GM12878 (cell line): ENCODE results near the gene TC2N. TPM values are rescaled to one million over a fixed set of nuclear protein-coding genes. Genes with fewer than 3 reads are reported as not detected.

Experiments used
- ATAC-seq: fragments of 200-7000 bp; cut with Tn5 transposase; 3 replicates; pipeline ENCODE4 v1.9.1; 2020; ENCODE audit warnings: mild to moderate bottlenecking, moderate library complexity
- BruUV-seq: library from RNA; stranded (reverse); fragments of 400-500 nt; replicated peaks from 2 replicates; lab custom pipeline; 2021; lab: Mats Ljungman, UMichigan
- CTCF ChIA-PET: fragments of 300-600 bp; sonication (Branson Sonifier 250); formaldehyde crosslinking; extraction: SDS; loops from one replicate; lab custom pipeline; 2021; ENCODE audit warnings: inconsistent platforms; lab: Yijun Ruan, JAX
- POLR2A ChIA-PET: fragments of 350-600 bp; formaldehyde crosslinking; extraction: SDS; loops from one replicate; lab custom pipeline; 2021; ENCODE audit warnings: inconsistent platforms; lab: Charles Lee
- RAD21 ChIA-PET: fragments of 300-600 bp; sonication (Branson Sonifier 250); formaldehyde crosslinking; loops from one replicate; lab custom pipeline; 2023; ENCODE audit warnings: antibody characterized with exemption; ENCODE audit not compliant: unreplicated experiment; lab: Charles Lee
- SMC1A ChIA-PET: fragments of 300-600 bp; sonication (Branson Sonifier 250); formaldehyde crosslinking; loops from one replicate; lab custom pipeline; 2023; ENCODE audit not compliant: unreplicated experiment, uncharacterized antibody; lab: Charles Lee
- DNase-seq: peaks from one replicate; pipeline ENCODE4 v3.0.0-alpha.2; 2011; ENCODE audit warnings: low read depth, low spot score
- FAIRE-seq: peaks from 3 replicates; lab custom pipeline; 2011; peaks lifted over from hg19 to GRCh38; lab: Jason Lieb, UNC
- H2AFZ ChIP-seq: 2 replicates; pipeline ENCODE4 v1.6.0; 2011; ENCODE audit warnings: low read depth, low read length, control low read depth; ENCODE audit not compliant: control insufficient read depth
- H3K27ac ChIP-seq: 2 replicates; pipeline ENCODE4 v1.5.1; 2011; ENCODE audit warnings: control low read depth; ENCODE audit not compliant: control insufficient read depth, insufficient read depth
- H3K27me3 ChIP-seq, 2 experiments: replicated peaks in 1 of 2; 2 replicates each; pipeline versions ENCODE4 v1.6.0 to v1.6.1; 2011; ENCODE audit warnings: low read length in 1 of 2; ENCODE audit not compliant: control insufficient read depth in 2 of 2, insufficient read depth in 2 of 2
- H3K36me3 ChIP-seq, 2 experiments: 2 replicates each; pipeline ENCODE4 v1.5.1; 2011; ENCODE audit warnings: low read length in 1 of 2; ENCODE audit not compliant: control insufficient read depth in 2 of 2, insufficient read depth in 2 of 2
- H3K4me1 ChIP-seq: 2 replicates; pipeline ENCODE4 v1.6.1; 2011; ENCODE audit warnings: mild to moderate bottlenecking, low read length, moderate library complexity, mixed read lengths; ENCODE audit not compliant: control insufficient read depth, insufficient read depth
- H3K4me2 ChIP-seq: 2 replicates; pipeline ENCODE4 v1.6.0; 2011; ENCODE audit warnings: control low read depth; ENCODE audit not compliant: control insufficient read depth, insufficient read depth
- H3K4me3 ChIP-seq: fragments of 200-600 bp; sonication (generic); 2 replicates; pipeline ENCODE4 v1.5.1; 2016
- H3K79me2 ChIP-seq: 2 replicates; pipeline ENCODE4 v1.6.0; 2011; ENCODE audit warnings: low read length; ENCODE audit not compliant: control insufficient read depth, insufficient read depth
- H3K9ac ChIP-seq: 2 replicates; pipeline ENCODE4 v1.8.0; 2011; ENCODE audit warnings: low read length, control low read depth, mixed read lengths; ENCODE audit not compliant: control insufficient read depth, insufficient read depth
- H3K9me3 ChIP-seq: replicated peaks from 3 replicates; pipeline ENCODE4 v1.5.1; 2011; ENCODE audit warnings: mild to moderate bottlenecking, low read length; ENCODE audit not compliant: control insufficient read depth, insufficient read depth
- H4K20me1 ChIP-seq: 2 replicates; pipeline ENCODE4 v1.6.0; 2011; ENCODE audit not compliant: control insufficient read depth, insufficient read depth
- ESRRA ChIP-seq: IDR thresholded peaks from 2 replicates; pipeline ENCODE4 v1.6.1; 2012; ENCODE audit warnings: mild to moderate bottlenecking, low read length, improper control_type of control experiment
- HDAC6 ChIP-seq: fragments of 200-600 bp; sonication (generic); IDR thresholded peaks from one replicate; pipeline ENCODE4 v1.8.0; 2017; ENCODE audit warnings: antibody characterized with exemption; ENCODE audit not compliant: unreplicated experiment
- IRF4 ChIP-seq: IDR thresholded peaks from 2 replicates; pipeline ENCODE4 v1.6.1; 2011; ENCODE audit warnings: low read depth, low read length
- KLF5 ChIP-seq: fragments of 450-650 bp; IDR thresholded peaks from 2 replicates; pipeline ENCODE4 v1.6.1; 2014; ENCODE audit warnings: mild to moderate bottlenecking; ENCODE audit not compliant: partially characterized antibody
- MTA2 ChIP-seq: fragments of 450-650 bp; IDR thresholded peaks from 2 replicates; pipeline ENCODE4 v1.6.1; 2016; ENCODE audit warnings: low read depth, mild to moderate bottlenecking, moderate library complexity
- NR2C1 ChIP-seq: fragments of 450-650 bp; IDR thresholded peaks from 2 replicates; pipeline ENCODE4 v1.6.1; 2017; ENCODE audit warnings: antibody characterized with exemption, mild to moderate bottlenecking, moderate library complexity
- POLR2A ChIP-seq: IDR thresholded peaks from 2 replicates; pipeline ENCODE4 v1.6.1; 2011; ENCODE audit warnings: low read depth, mild to moderate bottlenecking, low read length
- RAD51 ChIP-seq: fragments of 450-650 bp; IDR thresholded peaks from 2 replicates; pipeline ENCODE4 v1.6.1; 2016; ENCODE audit warnings: moderate library complexity, mild to moderate bottlenecking, inconsistent platforms
- RBBP5 ChIP-seq: fragments of 200-600 bp; sonication (generic); conservative IDR thresholded peaks from 2 replicates; pipeline ENCODE4 v1.6.1; 2016
- RFX5 ChIP-seq: IDR thresholded peaks from 2 replicates; pipeline ENCODE4 v1.6.1; 2011; ENCODE audit warnings: low read depth, low read length, improper control_type of control experiment
- SMAD1 ChIP-seq: fragments of 450-650 bp; IDR thresholded peaks from 2 replicates; pipeline ENCODE4 v1.6.1; 2018; ENCODE audit warnings: mild to moderate bottlenecking, low read depth; ENCODE audit not compliant: partially characterized antibody
- STAT1 ChIP-seq: fragments of 450-650 bp; conservative IDR thresholded peaks from 2 replicates; pipeline ENCODE4 v1.6.1; 2014; ENCODE audit warnings: antibody characterized with exemption, mild to moderate bottlenecking
- WRNIP1 ChIP-seq: IDR thresholded peaks from 2 replicates; pipeline ENCODE4 v1.6.1; 2011; ENCODE audit warnings: low read depth, low read length, improper control_type of control experiment, borderline replicate concordance
- ZNF274 ChIP-seq: IDR thresholded peaks from one replicate; pipeline ENCODE4 v1.8.0; 2011; ENCODE audit not compliant: insufficient read length, insufficient read depth
- WGBS: methylation state at CpG from one replicate; pipeline ENCODE4 v1.1.6; 2016; ENCODE audit warnings: low lambda C conversion rate; ENCODE audit not compliant: insufficient replicate concordance, insufficient coverage; ENCODE audit errors: missing lambda C conversion rate; 5-methylcytosine and 5-hydroxymethylcytosine counted together
- in situ Hi-C: fragments of 300-500 bp; cut with MboI; formaldehyde crosslinking; loops from 9 replicates; pipeline ENCODE4 v1.14.3; 2018; ENCODE audit warnings: mixed read lengths
- intact Hi-C: fragments of 100-400 bp; cut with micrococcal nuclease; formaldehyde crosslinking; loops from one replicate; pipeline ENCODE4 v1.14.2; 2022; ENCODE audit not compliant: unreplicated experiment
- polyA plus RNA-seq, 11 experiments: library from polyadenylated mRNA; depleted of rRNA in 4 of 11; unstranded in 6 of 11; stranded (reverse) in 5 of 11; fragments of >200 nt; fragmentation: Nextera tagmentation in 4 of 11; fragmentation: Illumina TruSeq in 1 of 11; extraction: Ambion mirVana in 4 of 11; extraction: Trizol in 1 of 11; gene quantifications; 1 replicate in 1 of 11; 2 replicates in 10 of 11; pipeline versions ENCODE4 v1.2.1 to v1.2.3, GENCODE V29; 2011 to 2016; ENCODE audit warnings: inconsistent platforms in 2 of 11, missing spikeins in 2 of 11, low read depth in 1 of 11
- total RNA-seq, 4 experiments: library from RNA; depleted of rRNA in 3 of 4; stranded (reverse); fragments of >200 nt in 3 of 4; fragmentation: Illumina TruSeq in 1 of 4; extraction: Trizol in 1 of 4; gene quantifications; 2 replicates each; pipeline versions ENCODE4 v1.2.1 to v1.2.3, GENCODE V29; 2013 to 2021

TC2N gene
- total and polyA plus RNA-seq, 10 of the 15 experiments (the other 5 are each of a cell fraction or from before 2014, with no cell fraction given), result 0.15 to 1.6 (median 0.35) TPM

DNA sequence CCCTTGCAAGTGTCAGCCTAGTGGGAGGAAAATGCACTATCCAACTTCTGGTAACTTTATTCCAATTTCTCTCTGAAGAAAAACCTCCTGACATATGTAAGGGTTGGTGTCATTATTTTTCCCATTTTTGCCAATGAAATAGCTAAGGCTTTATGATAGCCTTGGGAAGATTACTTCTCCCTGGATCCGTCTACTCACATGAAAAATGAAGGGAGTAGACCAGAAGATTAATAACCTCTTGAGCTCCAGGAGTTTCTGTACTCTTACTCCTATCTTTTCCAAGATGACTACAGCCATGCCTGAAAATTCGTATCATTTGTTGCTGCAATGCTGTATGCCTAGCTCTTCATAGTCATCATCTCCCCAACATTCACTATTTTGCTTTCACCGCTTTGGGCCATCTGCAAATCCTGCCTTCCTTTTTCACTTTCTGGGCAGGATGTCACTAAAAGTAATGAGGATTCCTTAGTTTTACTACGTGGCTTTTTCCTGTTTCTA, 18.8 kb downstream of the TC2N start:
- H4K20me1 ChIP-seq, result no peaks in the 10 kb centered on the region
- intact Hi-C loops, result no loop called here
- ATAC-seq, result no peak
- ChIA-PET RAD21 (no interaction called here), POLR2A (interaction anchor here (0.6 kb wide), 1 partner anchor 10 kb away, joined by 4 read pairs; no protein-coding TSS in a partner anchor)
- no peak for TF ChIP-seq SMAD1
- TF ChIP-seq ZNF274, result no peak
- TF ChIP-seq RFX5, result no peak
- no peak for TF ChIP-seq KLF5
- no peak for TF ChIP-seq POLR2A
- TF ChIP-seq IRF4, result no peak
- TF ChIP-seq WRNIP1, result no peak
- TF ChIP-seq STAT1, result no peak
- TF ChIP-seq RAD51, result no peak
- no peak for TF ChIP-seq HDAC6
- no peak for TF ChIP-seq RBBP5
- no peak for TF ChIP-seq ESRRA
- no peak for TF ChIP-seq NR2C1
- TF ChIP-seq MTA2, result no peak
- TF ChIP-seq, all 136 proteins: peak for 0
- Histone ChIP-seq H3K27me3 (no peaks in the 10 kb centered on the region), H3K4me2 (no peak overlapping the region), H3K79me2 (no peaks in the 10 kb centered on the region), H3K27ac (no peak overlapping the region), H3K9ac (no peak overlapping the region), H3K4me1 (peaks cover 7% of the 10 kb centered on the region), H3K9me3 (no peaks in the 10 kb centered on the region), H3K36me3 (no peaks in the 10 kb centered on the region), H2AFZ (no peak overlapping the region), H3K4me3 (no peak overlapping the region)
- in situ Hi-C loops, result no loop called here
- FAIRE-seq (no peak), DNase-seq (no peak)
- CTCF ChIA-PET, result no interaction called here
- 73% methylated on average over 4 of the region's 4 CpGs for WGBS
- no TSS peak for BruUV-seq
- SMC1A ChIA-PET, result interaction anchor here (1.2 kb wide), 1 partner anchor 35 kb away, joined by 3 read pairs; no protein-coding TSS in a partner anchor
